Measurements from ENCODE around the gene CLTCL1. TPM values are rescaled to one million over a fixed set of nuclear protein-coding genes. Genes with fewer than 3 reads are reported as not detected.

The CLTCL1 gene
- total RNA-seq, 4 donors from 2014 or later: 3.8 to 8.6 (median 5.6) TPM

GRCh38 chr22:19182472-19183157 lies 108.9 kb downstream of the CLTCL1 start:
- Histone ChIP-seq H3K27ac (no peak overlapping the region), H3K9me3 (no peaks in the 10 kb centered on the region), H3K27me3 (no peaks in the 10 kb centered on the region), H3K36me3 (no peaks in the 10 kb centered on the region), H3K4me3 (no peak overlapping the region), H3K4me1 (peaks cover 3 to 17% (median 12%) of the 10 kb centered on the region in 4 donors)
- DNase-seq: no peak
- intact Hi-C loops (cut with DNase I; ENCODE audit: low total_unique reads): no loop called here
- in situ Hi-C loops (cut with MboI; ENCODE audit: low pct_ligation_motif_present in 1 of 4, low pct_unique_long_range_greater_than_20kb in 1 of 4, low sequenced_read_pairs in 3 of 4): loop anchor here in 1 of 4 donors (25.0 kb wide), 1 partner anchor 455 kb away; no protein-coding TSS in a partner anchor
- 71% methylated on average over 9 of the region's 9 CpGs; no CpG with 5 or more reads in 1 of the 2 donors for WGBS, 2 donors (ENCODE audit: low coverage in 1 of 2)
- no peak for TF ChIP-seq POLR2A (IDR thresholded peaks at IDR 0.05)
- TF ChIP-seq EP300 (IDR thresholded peaks at IDR 0.05; ENCODE audit: low read depth): no peak
- TF ChIP-seq, protein P1, sequence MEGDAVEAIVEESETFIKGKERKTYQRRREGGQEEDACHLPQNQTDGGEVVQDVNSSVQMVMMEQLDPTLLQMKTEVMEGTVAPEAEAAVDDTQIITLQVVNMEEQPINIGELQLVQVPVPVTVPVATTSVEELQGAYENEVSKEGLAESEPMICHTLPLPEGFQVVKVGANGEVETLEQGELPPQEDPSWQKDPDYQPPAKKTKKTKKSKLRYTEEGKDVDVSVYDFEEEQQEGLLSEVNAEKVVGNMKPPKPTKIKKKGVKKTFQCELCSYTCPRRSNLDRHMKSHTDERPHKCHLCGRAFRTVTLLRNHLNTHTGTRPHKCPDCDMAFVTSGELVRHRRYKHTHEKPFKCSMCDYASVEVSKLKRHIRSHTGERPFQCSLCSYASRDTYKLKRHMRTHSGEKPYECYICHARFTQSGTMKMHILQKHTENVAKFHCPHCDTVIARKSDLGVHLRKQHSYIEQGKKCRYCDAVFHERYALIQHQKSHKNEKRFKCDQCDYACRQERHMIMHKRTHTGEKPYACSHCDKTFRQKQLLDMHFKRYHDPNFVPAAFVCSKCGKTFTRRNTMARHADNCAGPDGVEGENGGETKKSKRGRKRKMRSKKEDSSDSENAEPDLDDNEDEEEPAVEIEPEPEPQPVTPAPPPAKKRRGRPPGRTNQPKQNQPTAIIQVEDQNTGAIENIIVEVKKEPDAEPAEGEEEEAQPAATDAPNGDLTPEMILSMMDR (IDR thresholded peaks at IDR 0.05): no peak
- no peak for TF ChIP-seq POLR2AphosphoS5 (IDR thresholded peaks at IDR 0.05)

DNA sequence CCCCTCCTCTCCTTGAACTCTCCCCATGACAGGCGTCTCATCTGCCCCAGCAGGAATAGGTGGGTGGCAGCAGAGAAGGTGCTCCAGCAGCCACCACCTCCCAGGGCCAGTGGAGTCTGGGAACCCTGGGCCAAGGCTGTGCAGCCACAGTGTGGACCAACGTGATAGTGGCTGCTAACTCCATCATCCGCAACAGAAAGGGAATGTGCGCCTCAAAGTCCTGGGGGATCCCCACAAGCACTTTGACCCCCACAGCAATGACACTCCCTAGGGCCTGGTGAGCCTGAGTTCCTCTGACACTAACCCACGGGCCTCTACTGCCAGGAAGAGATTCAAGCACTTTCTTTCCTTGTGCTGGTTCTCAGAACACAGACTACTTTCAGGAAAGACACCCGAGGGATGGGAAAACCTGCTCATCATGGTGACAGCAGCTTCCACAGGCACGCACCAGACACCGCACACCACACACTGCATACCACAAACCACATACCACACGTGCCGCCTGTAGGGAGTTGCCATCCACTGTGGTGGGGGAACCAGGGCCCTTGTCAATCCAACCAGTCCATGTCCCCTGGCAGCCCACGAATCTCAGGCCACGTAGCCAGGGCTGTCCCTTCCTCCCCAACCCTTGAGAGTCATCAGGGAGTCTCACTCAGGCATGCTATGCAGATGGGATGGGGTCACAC lies 109.6 kb downstream of the CLTCL1 start:
- DNase-seq: no peak
- Histone ChIP-seq H3K4me3 (no peak overlapping the region), H3K4me1 (peaks cover 9 to 24% (median 19%) of the 10 kb centered on the region in 4 donors), H3K27me3 (no peaks in the 10 kb centered on the region), H3K27ac (no peak overlapping the region), H3K9me3 (no peaks in the 10 kb centered on the region), H3K36me3 (no peaks in the 10 kb centered on the region)
- intact Hi-C loops (cut with DNase I; ENCODE audit: low total_unique reads) (no loop called here), in situ Hi-C loops (cut with MboI; ENCODE audit: low pct_ligation_motif_present in 1 of 4, low pct_unique_long_range_greater_than_20kb in 1 of 4, low sequenced_read_pairs in 3 of 4) (loop anchor here in 1 of 4 donors (25.0 kb wide), 1 partner anchor 455 kb away; no protein-coding TSS in a partner anchor)
- TF ChIP-seq EP300 (IDR thresholded peaks at IDR 0.05; ENCODE audit: low read depth): no peak
- TF ChIP-seq POLR2AphosphoS5 (IDR thresholded peaks at IDR 0.05): no peak
- TF ChIP-seq, protein P1 (IDR thresholded peaks at IDR 0.05): no peak
- TF ChIP-seq POLR2A (IDR thresholded peaks at IDR 0.05): no peak
- WGBS, 2 donors (ENCODE audit: low coverage in 1 of 2): 64% methylated on average over 12 of the region's 12 CpGs; no CpG with 5 or more reads in 1 of the 2 donors

- in situ Hi-C loops (cut with MboI; ENCODE audit: low pct_ligation_motif_present in 1 of 4, low pct_unique_long_range_greater_than_20kb in 1 of 4, low sequenced_read_pairs in 3 of 4): loop anchor here in 1 of 4 donors (25.0 kb wide), 1 partner anchor 456 kb away; no protein-coding TSS in a partner anchor
- 91 to 100% methylated on average over 2 to 11 of the region's 11 CpGs for WGBS, 2 donors (ENCODE audit: low coverage in 1 of 2)
- no peaks in the 10 kb centered on the region for H3K9me3 ChIP-seq
- TF ChIP-seq POLR2AphosphoS5 (IDR thresholded peaks at IDR 0.05) (no peak), POLR2A (IDR thresholded peaks at IDR 0.05) (no peak)
- TF ChIP-seq, protein P1 (IDR thresholded peaks at IDR 0.05): no peak
- H3K4me1 ChIP-seq: peaks cover 10 to 27% (median 20%) of the 10 kb centered on the region in 4 donors
- H3K27me3 ChIP-seq: no peaks in the 10 kb centered on the region
- no peak overlapping the region for H3K4me3 ChIP-seq
- H3K36me3 ChIP-seq: no peaks in the 10 kb centered on the region
- intact Hi-C loops (cut with DNase I; ENCODE audit: low total_unique reads): no loop called here
- no peak overlapping the region for H3K27ac ChIP-seq
- no peak for DNase-seq
Measured at GRCh38 chr22:19180740-19181410, 110.6 kb downstream of the CLTCL1 start.

GRCh38 chr22:19180234-19180633 lies 111.3 kb downstream of the CLTCL1 start:
- H3K4me3 ChIP-seq: no peak overlapping the region
- no peak for TF ChIP-seq POLR2AphosphoS5 (IDR thresholded peaks at IDR 0.05)
- TF ChIP-seq, protein P1 (IDR thresholded peaks at IDR 0.05): no peak
- TF ChIP-seq EP300 (IDR thresholded peaks at IDR 0.05; ENCODE audit: low read depth): no peak
- TF ChIP-seq POLR2A (IDR thresholded peaks at IDR 0.05): no peak
- H3K4me1 ChIP-seq: peaks cover 10 to 27% (median 20%) of the 10 kb centered on the region in 4 donors
- H3K27me3 ChIP-seq: no peaks in the 10 kb centered on the region
- intact Hi-C loops (cut with DNase I; ENCODE audit: low total_unique reads) (no loop called here), in situ Hi-C loops (cut with MboI; ENCODE audit: low pct_ligation_motif_present in 1 of 4, low pct_unique_long_range_greater_than_20kb in 1 of 4, low sequenced_read_pairs in 3 of 4) (loop anchor here in 1 of 4 donors (25.0 kb wide), 1 partner anchor 457 kb away; no protein-coding TSS in a partner anchor)
- peak overlapping the region in 1 of 4 donors; percentile 96 for H3K27ac ChIP-seq
- H3K36me3 ChIP-seq: no peaks in the 10 kb centered on the region
- no peak for DNase-seq
- 97% methylated on average over 6 of the region's 9 CpGs; no CpG with 5 or more reads in 1 of the 2 donors for WGBS, 2 donors (ENCODE audit: low coverage in 1 of 2)
- no peaks in the 10 kb centered on the region for H3K9me3 ChIP-seq
